GM21367 (cell line): ENCODE data around the gene COL1A1.

Source experiments
- ATAC-seq: cut with Tn5 transposase; IDR thresholded peaks from one replicate; pipeline ENCODE4 v1.9.1; 2021; ENCODE audit not compliant: unreplicated experiment

COL1A1 gene

GRCh38 chr17:50157891-50158290 is 43.5 kb downstream of the COL1A1 start:
- ATAC-seq = no peak

GRCh38 chr17:50155115-50155819 is 46.2 kb downstream of the COL1A1 start:
- ATAC-seq = no peak

- ATAC-seq = no peak
These were observed 46.8 kb downstream of the COL1A1 start for GRCh38 chr17:50154604-50155003.

- no peak for ATAC-seq
These were observed 47.5 kb downstream of the COL1A1 start for GRCh38 chr17:50153650-50154575.

- ATAC-seq = no peak
These were observed 48.7 kb downstream of the COL1A1 start for GRCh38 chr17:50152736-50153135.

GRCh38 chr17:50151937-50152547 is 49.4 kb downstream of the COL1A1 start:
- ATAC-seq = peak; percentile 24

- ATAC-seq = peak; percentile 26
These were observed 50.1 kb downstream of the COL1A1 start for GRCh38 chr17:50151041-50151936.

- ATAC-seq = no peak
These were observed 50.9 kb downstream of the COL1A1 start, which contains the start of gene PPP1R9B for GRCh38 chr17:50150354-50151040. TSS of gene PPP1R9B (minus strand) at chr17:50150677. CDS start at chr17:50150513, 164 bp downstream.

- ATAC-seq = no peak
These were observed 51.7 kb downstream of the COL1A1 start for GRCh38 chr17:50149417-50150353.

GRCh38 chr17:50149091-50149416 is 52.4 kb downstream of the COL1A1 start:
- no peak for ATAC-seq

- peak; percentile 33 for ATAC-seq
These were observed 53.0 kb downstream of the COL1A1 start for GRCh38 chr17:50148226-50149090.

- ATAC-seq = no peak
These were observed 53.6 kb downstream of the COL1A1 start for GRCh38 chr17:50147841-50148225.

- ATAC-seq = no peak
These were observed 54.3 kb downstream of the COL1A1 start for GRCh38 chr17:50146927-50147665.

GRCh38 chr17:50146230-50146926 is 55.1 kb downstream of the COL1A1 start:
- no peak for ATAC-seq

GRCh38 chr17:50145532-50146229 is 55.8 kb downstream of the COL1A1 start:
- ATAC-seq = no peak

- ATAC-seq = no peak
These were observed 56.4 kb downstream of the COL1A1 start for GRCh38 chr17:50144845-50145531.
